DND-41 (cell line): ENCODE results near the gene PRELID1.

ENCODE experiments used
- ATAC-seq: fragments of 200-7000 bp; cut with Tn5 transposase; 3 replicates; pipeline ENCODE4 v1.9.1; 2021; ENCODE audit warnings: low read depth; ENCODE audit not compliant: insufficient read depth
- DNase-seq: peaks from one replicate; pipeline ENCODE4 v3.0.0-alpha.2; 2020
- H2AFZ ChIP-seq: 2 replicates; pipeline ENCODE4 v1.6.0; 2012; ENCODE audit warnings: low read depth, low read length
- H3K27ac ChIP-seq: 2 replicates; pipeline ENCODE4 v1.5.1; 2012; ENCODE audit warnings: low read length, inconsistent platforms
- H3K27me3 ChIP-seq: fragments of 200-600 bp; sonication (generic); 2 replicates; pipeline ENCODE4 v1.6.0; 2012; ENCODE audit warnings: low read length, mild to moderate bottlenecking, inconsistent platforms; ENCODE audit not compliant: insufficient read depth, poor library complexity
- H3K36me3 ChIP-seq: 2 replicates; pipeline ENCODE4 v1.5.1; 2012; ENCODE audit warnings: low read length, inconsistent platforms; ENCODE audit not compliant: insufficient read depth
- H3K4me1 ChIP-seq: 2 replicates; pipeline ENCODE4 v1.5.1; 2012; ENCODE audit warnings: mild to moderate bottlenecking, low read length; ENCODE audit not compliant: insufficient read depth
- H3K4me2 ChIP-seq: 2 replicates; pipeline ENCODE4 v1.6.0; 2012; ENCODE audit warnings: mild to moderate bottlenecking, moderate library complexity, low read length, inconsistent platforms; ENCODE audit not compliant: insufficient read depth
- H3K4me3 ChIP-seq, 2 experiments: fragments of 200-600 bp in 1 of 2; shearing (Covaris generic) in 1 of 2; 2 replicates each; pipeline ENCODE4 v1.5.1; 2012 to 2016; ENCODE audit warnings: inconsistent platforms in 2 of 2, low read length in 2 of 2, mild to moderate bottlenecking in 2 of 2, low read depth in 1 of 2, moderate library complexity in 1 of 2
- H3K79me2 ChIP-seq: 2 replicates; pipeline ENCODE4 v1.6.0; 2012; ENCODE audit warnings: low read length, inconsistent platforms; ENCODE audit not compliant: insufficient read depth
- H3K9ac ChIP-seq: 2 replicates; pipeline ENCODE4 v1.6.0; 2012; ENCODE audit warnings: low read depth, mild to moderate bottlenecking, inconsistent platforms, low read length, moderate library complexity
- H3K9me3 ChIP-seq: 2 replicates; pipeline ENCODE4 v1.5.1; 2012; ENCODE audit warnings: low read length, moderate library complexity, mild to moderate bottlenecking, inconsistent platforms; ENCODE audit not compliant: insufficient read depth, severe bottlenecking
- H4K20me1 ChIP-seq: 2 replicates; pipeline ENCODE4 v1.6.0; 2012; ENCODE audit warnings: low read length; ENCODE audit not compliant: insufficient read depth
- EZH2 ChIP-seq: IDR thresholded peaks from 3 replicates; pipeline ENCODE4 v1.6.1; 2012; ENCODE audit warnings: borderline replicate concordance, low read depth, mild to moderate bottlenecking, moderate library complexity, low read length, inconsistent platforms; ENCODE audit not compliant: severe bottlenecking
- TF ChIP-seq, protein P1 (sequence below): IDR thresholded peaks from 2 replicates; pipeline ENCODE4 v1.5.1; 2012; ENCODE audit warnings: borderline replicate concordance, low read length, moderate library complexity, mild to moderate bottlenecking; ENCODE audit not compliant: poor library complexity, severe bottlenecking; ENCODE audit errors: extremely low read depth

Gene PRELID1

DNA sequence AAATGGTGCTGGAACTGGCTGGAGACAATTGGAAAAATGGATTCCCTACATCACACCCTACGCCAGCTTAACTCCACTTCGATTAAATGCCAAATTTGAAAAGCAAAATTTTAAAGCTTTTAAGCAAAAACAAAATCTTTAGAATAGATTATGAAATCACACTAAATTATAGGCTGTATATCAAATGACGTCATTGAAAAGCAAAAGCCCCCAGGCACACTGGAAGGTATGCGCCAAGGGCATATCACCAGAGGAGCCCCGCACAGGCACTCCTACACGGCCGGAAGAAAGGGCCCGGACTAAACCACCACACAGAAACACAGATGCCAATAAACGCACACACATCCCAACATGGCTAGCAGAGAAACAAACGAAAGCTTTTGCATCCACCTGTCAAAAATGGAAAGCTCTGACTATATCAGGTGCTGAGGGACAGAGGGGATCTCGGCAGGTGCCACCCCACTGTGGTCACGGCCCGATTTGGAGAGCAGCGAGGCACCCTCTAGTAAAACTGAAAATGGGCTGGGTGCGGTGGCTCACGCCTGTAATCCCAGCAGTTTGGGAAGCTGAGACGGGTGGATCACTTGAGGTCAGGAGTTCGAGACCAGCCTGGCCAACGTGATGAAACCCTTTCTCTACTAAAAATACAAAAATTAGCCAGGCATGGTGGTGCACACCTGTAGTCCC is 25.1 kb downstream of the PRELID1 start:
- Histone ChIP-seq H3K27me3 (no peaks in the 10 kb centered on the region), H3K9me3 (no peaks in the 10 kb centered on the region), H3K9ac (no peak overlapping the region), H4K20me1 (peaks cover 13% of the 10 kb centered on the region; the same call in 1 of the 2 replicates), H3K4me3 (no peak overlapping the region), H2AFZ (no peak overlapping the region), H3K27ac (no peak overlapping the region), H3K4me2 (no peak overlapping the region), H3K4me1 (no peaks in the 10 kb centered on the region), H3K79me2 (no peaks in the 10 kb centered on the region), H3K36me3 (peaks cover 36% of the 10 kb centered on the region)
- ATAC-seq (no peak), DNase-seq (no peak)
- TF ChIP-seq EZH2: no peak
- TF ChIP-seq, protein P1, sequence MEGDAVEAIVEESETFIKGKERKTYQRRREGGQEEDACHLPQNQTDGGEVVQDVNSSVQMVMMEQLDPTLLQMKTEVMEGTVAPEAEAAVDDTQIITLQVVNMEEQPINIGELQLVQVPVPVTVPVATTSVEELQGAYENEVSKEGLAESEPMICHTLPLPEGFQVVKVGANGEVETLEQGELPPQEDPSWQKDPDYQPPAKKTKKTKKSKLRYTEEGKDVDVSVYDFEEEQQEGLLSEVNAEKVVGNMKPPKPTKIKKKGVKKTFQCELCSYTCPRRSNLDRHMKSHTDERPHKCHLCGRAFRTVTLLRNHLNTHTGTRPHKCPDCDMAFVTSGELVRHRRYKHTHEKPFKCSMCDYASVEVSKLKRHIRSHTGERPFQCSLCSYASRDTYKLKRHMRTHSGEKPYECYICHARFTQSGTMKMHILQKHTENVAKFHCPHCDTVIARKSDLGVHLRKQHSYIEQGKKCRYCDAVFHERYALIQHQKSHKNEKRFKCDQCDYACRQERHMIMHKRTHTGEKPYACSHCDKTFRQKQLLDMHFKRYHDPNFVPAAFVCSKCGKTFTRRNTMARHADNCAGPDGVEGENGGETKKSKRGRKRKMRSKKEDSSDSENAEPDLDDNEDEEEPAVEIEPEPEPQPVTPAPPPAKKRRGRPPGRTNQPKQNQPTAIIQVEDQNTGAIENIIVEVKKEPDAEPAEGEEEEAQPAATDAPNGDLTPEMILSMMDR: no peak

DNA sequence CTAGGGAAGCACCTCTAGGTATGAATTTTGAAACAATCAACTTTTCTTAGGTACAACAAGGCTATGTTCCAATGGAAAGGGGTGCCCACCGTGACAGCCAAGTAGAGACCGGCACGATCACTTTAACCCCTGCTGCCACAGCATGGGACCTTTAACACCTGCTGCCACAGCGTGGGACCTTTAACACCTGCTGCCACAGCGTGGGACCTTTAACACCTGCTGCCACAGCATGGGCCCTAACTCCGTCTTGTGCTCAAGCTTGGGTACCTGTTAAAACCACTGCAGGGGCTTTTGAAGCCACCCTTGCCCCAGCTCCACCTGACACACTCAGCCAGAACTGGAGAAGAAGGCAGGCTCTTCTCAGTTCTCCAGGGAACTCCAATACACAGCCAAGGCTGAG is 26.3 kb downstream of the PRELID1 start:
- ATAC-seq: no peak
- no peak for DNase-seq

DNA sequence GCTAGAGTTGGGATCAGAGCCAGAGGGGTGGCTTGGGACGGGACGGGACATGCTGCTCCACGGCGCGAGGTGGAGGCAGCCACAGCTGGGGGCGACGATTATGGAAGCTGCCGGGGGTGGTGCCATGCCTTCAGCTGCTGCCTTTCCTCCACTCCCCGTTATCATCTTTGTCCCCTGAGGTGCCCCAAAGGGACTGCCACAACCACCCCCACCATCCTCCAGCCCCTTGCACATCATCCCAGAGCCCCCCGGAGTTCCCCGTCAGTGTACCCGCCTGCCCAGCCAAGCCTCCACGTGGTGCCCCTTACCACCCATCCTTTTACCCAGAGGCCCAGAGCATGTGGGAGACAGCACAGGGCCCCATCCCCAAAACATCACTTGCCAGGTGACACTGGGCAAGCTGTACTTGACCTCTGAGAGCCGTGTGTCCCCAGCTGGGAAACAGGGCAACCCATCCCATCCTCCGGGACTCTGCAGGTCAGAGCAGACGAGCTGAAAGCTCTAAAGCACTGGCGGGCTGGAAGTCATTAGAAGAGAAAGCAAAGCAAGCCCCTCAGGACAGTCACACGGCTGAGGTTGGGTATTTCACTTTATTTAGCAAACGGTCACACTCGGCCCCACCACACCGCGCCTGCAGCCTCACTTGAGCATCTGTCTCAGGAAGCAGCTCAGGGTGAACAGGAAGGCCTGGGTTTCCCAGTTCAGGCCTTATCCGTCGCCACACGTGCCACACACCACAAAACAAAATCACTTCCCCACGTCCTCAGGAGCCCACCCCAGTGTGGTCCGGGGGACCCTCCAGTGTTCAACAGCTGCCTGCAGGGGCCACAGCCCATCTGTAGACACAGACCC is 27.6 kb downstream of the PRELID1 start:
- no peak for TF ChIP-seq EZH2
- no peaks in the 10 kb centered on the region for H3K4me1 ChIP-seq
- H3K9ac ChIP-seq: no peak overlapping the region
- no peaks in the 10 kb centered on the region for H3K27me3 ChIP-seq
- no peak overlapping the region for H3K27ac ChIP-seq
- DNase-seq (no peak), ATAC-seq (no peak)
- H3K36me3 ChIP-seq: peaks cover 61% of the 10 kb centered on the region
- H3K79me2 ChIP-seq: no peaks in the 10 kb centered on the region
- peaks cover 20% of the 10 kb centered on the region; the same call in 1 of the 2 replicates for H4K20me1 ChIP-seq
- no peaks in the 10 kb centered on the region for H3K9me3 ChIP-seq
- no peak overlapping the region for H3K4me2 ChIP-seq
- H3K4me3 ChIP-seq: no peak overlapping the region
- no peak overlapping the region for H2AFZ ChIP-seq

More for the DNA sequence above, 26.3 kb downstream of the PRELID1 start:
- H3K4me2 ChIP-seq: no peak overlapping the region
- H3K9me3 ChIP-seq: no peaks in the 10 kb centered on the region
- no peak overlapping the region for H3K9ac ChIP-seq
- H3K4me3 ChIP-seq: no peak overlapping the region
- no peaks in the 10 kb centered on the region for H3K27me3 ChIP-seq
- peaks cover 18% of the 10 kb centered on the region; the same call in 1 of the 2 replicates for H4K20me1 ChIP-seq
- H3K27ac ChIP-seq: no peak overlapping the region
- TF ChIP-seq EZH2: no peak
- TF ChIP-seq, protein P1: no peak
- peaks cover 48% of the 10 kb centered on the region for H3K36me3 ChIP-seq
- no peaks in the 10 kb centered on the region for H3K79me2 ChIP-seq
- H2AFZ ChIP-seq: no peak overlapping the region
- no peaks in the 10 kb centered on the region for H3K4me1 ChIP-seq
